Loucy (cell line): ENCODE results near the gene SH3BP4.

Experiments used
- H2AFZ ChIP-seq: fragments of 200-600 bp; sonication (generic); 2 replicates; pipeline ENCODE4 v1.6.0; 2016; ENCODE audit warnings: antibody characterized with exemption, mild to moderate bottlenecking, low read length, moderate library complexity
- H3F3A ChIP-seq: fragments of 200-600 bp; 2 replicates; pipeline ENCODE4 v1.6.0; 2016; ENCODE audit warnings: antibody characterized with exemption, low read depth, mild to moderate bottlenecking
- H3K27me3 ChIP-seq: fragments of 200-600 bp; sonication (generic); 2 replicates; pipeline ENCODE4 v1.6.1; 2014; ENCODE audit warnings: low read length, mild to moderate bottlenecking; ENCODE audit not compliant: insufficient read depth, poor library complexity, severe bottlenecking
- H3K36me3 ChIP-seq: fragments of 200-600 bp; sonication (generic); 2 replicates; pipeline ENCODE4 v1.6.1; 2016; ENCODE audit warnings: low read length; ENCODE audit not compliant: insufficient read depth
- H3K4me1 ChIP-seq: fragments of 200-600 bp; sonication (generic); 2 replicates; pipeline ENCODE4 v1.5.1; 2014; ENCODE audit warnings: low read length, mild to moderate bottlenecking; ENCODE audit not compliant: insufficient read depth, poor library complexity, severe bottlenecking
- H3K4me2 ChIP-seq: fragments of 200-600 bp; sonication (generic); 2 replicates; pipeline ENCODE4 v1.6.0; 2014; ENCODE audit warnings: antibody characterized with exemption, low read length, low read depth, mild to moderate bottlenecking; ENCODE audit not compliant: poor library complexity, severe bottlenecking
- H3K4me3 ChIP-seq: fragments of 200-600 bp; sonication (generic); 2 replicates; pipeline ENCODE4 v1.5.1; 2014; ENCODE audit warnings: low read length, mild to moderate bottlenecking, mixed read lengths; ENCODE audit not compliant: poor library complexity, severe bottlenecking
- H3K79me2 ChIP-seq: fragments of 200-600 bp; sonication (generic); 2 replicates; pipeline ENCODE4 v1.6.1; 2014; ENCODE audit warnings: low read length; ENCODE audit not compliant: insufficient read depth
- H3K9ac ChIP-seq: fragments of 200-600 bp; sonication (generic); 2 replicates; pipeline ENCODE4 v1.6.0; 2014; ENCODE audit warnings: mild to moderate bottlenecking, low read depth, low read length, moderate library complexity; ENCODE audit not compliant: poor library complexity, severe bottlenecking
- H3K9me2 ChIP-seq: fragments of 200-600 bp; sonication (generic); replicated peaks from 2 replicates; pipeline ENCODE4 v1.6.1; 2016; ENCODE audit warnings: low read depth, low read length, mixed read lengths
- H3K9me3 ChIP-seq: fragments of 200-600 bp; sonication (generic); 2 replicates; pipeline ENCODE4 v1.6.1; 2014; ENCODE audit warnings: mild to moderate bottlenecking, antibody characterized with exemption, low read length, low read depth; ENCODE audit not compliant: insufficient read depth
- H4K20me1 ChIP-seq: fragments of 200-600 bp; sonication (generic); 2 replicates; pipeline ENCODE4 v1.6.0; 2014; ENCODE audit warnings: antibody characterized with exemption, low read length, mild to moderate bottlenecking; ENCODE audit not compliant: insufficient read depth, poor library complexity, severe bottlenecking
- EZH2phosphoT487 ChIP-seq: fragments of 200-600 bp; IDR thresholded peaks from 2 replicates; pipeline ENCODE4 v1.6.1; 2018; ENCODE audit warnings: antibody characterized with exemption, mild to moderate bottlenecking, moderate library complexity, borderline replicate concordance
- TF ChIP-seq, protein P1 (sequence below): fragments of 200-600 bp; sonication (generic); conservative IDR thresholded peaks from 2 replicates; pipeline ENCODE4 v1.5.1; 2014; ENCODE audit warnings: mild to moderate bottlenecking, antibody characterized with exemption, low read length

SH3BP4 gene

GRCh38 chr2:234982096-234982834 lies 30.4 kb downstream of the SH3BP4 start:
- no peak overlapping the region for H3K9ac ChIP-seq
- no peaks in the 10 kb centered on the region for H3K4me1 ChIP-seq
- TF ChIP-seq, protein P1, sequence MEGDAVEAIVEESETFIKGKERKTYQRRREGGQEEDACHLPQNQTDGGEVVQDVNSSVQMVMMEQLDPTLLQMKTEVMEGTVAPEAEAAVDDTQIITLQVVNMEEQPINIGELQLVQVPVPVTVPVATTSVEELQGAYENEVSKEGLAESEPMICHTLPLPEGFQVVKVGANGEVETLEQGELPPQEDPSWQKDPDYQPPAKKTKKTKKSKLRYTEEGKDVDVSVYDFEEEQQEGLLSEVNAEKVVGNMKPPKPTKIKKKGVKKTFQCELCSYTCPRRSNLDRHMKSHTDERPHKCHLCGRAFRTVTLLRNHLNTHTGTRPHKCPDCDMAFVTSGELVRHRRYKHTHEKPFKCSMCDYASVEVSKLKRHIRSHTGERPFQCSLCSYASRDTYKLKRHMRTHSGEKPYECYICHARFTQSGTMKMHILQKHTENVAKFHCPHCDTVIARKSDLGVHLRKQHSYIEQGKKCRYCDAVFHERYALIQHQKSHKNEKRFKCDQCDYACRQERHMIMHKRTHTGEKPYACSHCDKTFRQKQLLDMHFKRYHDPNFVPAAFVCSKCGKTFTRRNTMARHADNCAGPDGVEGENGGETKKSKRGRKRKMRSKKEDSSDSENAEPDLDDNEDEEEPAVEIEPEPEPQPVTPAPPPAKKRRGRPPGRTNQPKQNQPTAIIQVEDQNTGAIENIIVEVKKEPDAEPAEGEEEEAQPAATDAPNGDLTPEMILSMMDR, result no peak

DNA sequence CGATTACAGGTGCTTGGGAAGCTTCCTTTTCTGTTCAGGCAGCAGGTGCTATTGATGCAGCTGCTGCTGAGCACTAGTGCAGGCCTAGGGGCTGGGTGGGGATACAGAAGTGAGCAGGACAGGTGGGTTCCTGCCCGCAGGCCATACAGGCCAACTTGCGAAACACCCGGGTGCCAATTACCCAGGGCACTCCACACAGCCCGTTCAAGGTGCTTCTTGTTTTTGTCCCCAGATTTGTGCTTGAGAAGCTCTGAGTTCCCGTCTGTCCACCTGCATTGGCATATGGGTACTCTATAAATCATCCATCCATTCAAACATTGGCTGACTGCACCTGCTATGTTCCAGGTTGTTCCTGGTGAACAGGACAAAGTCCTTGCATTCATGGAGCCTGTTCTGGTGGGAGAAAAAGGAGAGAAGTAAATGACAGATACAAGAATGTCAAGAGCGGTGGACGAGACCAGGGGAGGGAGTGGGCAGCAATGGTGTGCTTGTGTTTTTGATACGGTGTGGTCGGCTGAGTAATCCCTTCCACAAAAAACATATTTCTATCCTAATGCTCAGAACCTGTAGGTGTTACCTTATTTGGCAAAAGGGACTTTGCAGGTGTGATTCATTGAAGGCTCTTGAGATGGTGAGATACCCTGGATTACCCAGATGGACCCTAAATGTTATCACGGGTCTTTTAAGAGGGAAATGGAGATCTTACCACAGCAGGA lies 31.4 kb downstream of the SH3BP4 start:
- Histone ChIP-seq H3K9me2 (no peaks in the 10 kb centered on the region), H2AFZ (no peak overlapping the region), H3K4me1 (no peaks in the 10 kb centered on the region), H4K20me1 (no peaks in the 10 kb centered on the region), H3K4me2 (no peak overlapping the region), H3K36me3 (no peaks in the 10 kb centered on the region), H3F3A (no peaks in the 10 kb centered on the region), H3K79me2 (no peaks in the 10 kb centered on the region), H3K9me3 (no peaks in the 10 kb centered on the region), H3K27me3 (no peaks in the 10 kb centered on the region), H3K4me3 (no peak overlapping the region), H3K9ac (no peak overlapping the region)
- no peak for TF ChIP-seq EZH2phosphoT487
- TF ChIP-seq, protein P1, result no peak

More at GRCh38 chr2:234982096-234982834, 30.4 kb downstream of the SH3BP4 start:
- no peaks in the 10 kb centered on the region for H4K20me1 ChIP-seq
- no peaks in the 10 kb centered on the region for H3K36me3 ChIP-seq
- no peak overlapping the region for H2AFZ ChIP-seq
- H3K9me2 ChIP-seq, result no peaks in the 10 kb centered on the region
- no peak overlapping the region for H3K4me3 ChIP-seq
- no peaks in the 10 kb centered on the region for H3K79me2 ChIP-seq
- no peaks in the 10 kb centered on the region for H3K27me3 ChIP-seq
- no peak overlapping the region for H3K4me2 ChIP-seq
- H3K9me3 ChIP-seq, result no peaks in the 10 kb centered on the region
- no peaks in the 10 kb centered on the region for H3F3A ChIP-seq

- Histone ChIP-seq H3K9me2 (no peaks in the 10 kb centered on the region), H3F3A (no peaks in the 10 kb centered on the region), H3K9ac (no peak overlapping the region), H4K20me1 (no peaks in the 10 kb centered on the region), H2AFZ (no peak overlapping the region), H3K4me3 (no peak overlapping the region), H3K27me3 (no peaks in the 10 kb centered on the region), H3K4me1 (no peaks in the 10 kb centered on the region), H3K79me2 (no peaks in the 10 kb centered on the region), H3K9me3 (no peaks in the 10 kb centered on the region), H3K4me2 (no peak overlapping the region), H3K36me3 (no peaks in the 10 kb centered on the region)
- TF ChIP-seq, protein P1, result no peak
- TF ChIP-seq EZH2phosphoT487, result no peak
Observed at GRCh38 chr2:234985608-234986245, 33.9 kb downstream of the SH3BP4 start.
